GM12875 (cell line): ENCODE measurements around the gene PDZRN3.

Experiments
- H3K4me3 ChIP-seq: one replicate; pipeline ENCODE4 v1.5.1; 2011; ENCODE audit warnings: low read depth, low read length, control low read depth
- CTCF ChIP-seq: IDR thresholded peaks from 2 replicates; pipeline ENCODE4 v1.5.1; 2011; ENCODE audit warnings: low read depth, mild to moderate bottlenecking, control low read depth, inconsistent platforms, low read length, moderate library complexity, borderline replicate concordance; ENCODE audit not compliant: insufficient read depth

PDZRN3 gene

GRCh38 chr3:73332558-73332957, 292.2 kb downstream of the PDZRN3 start:
- no peak for TF ChIP-seq CTCF

More at GRCh38 chr3:73332558-73332957, 292.2 kb downstream of the PDZRN3 start:
- H3K4me3 ChIP-seq, result no peak overlapping the region
